Measurements from ENCODE around the gene RRP36. TPM values are rescaled to one million over a fixed set of nuclear protein-coding genes. Genes with fewer than 3 reads are reported as not detected.

The RRP36 gene
- total and polyA plus RNA-seq, 4 donors, result 23.4 to 33.4 (median 26.2) TPM

GRCh38 chr6:43029120-43029519 lies 7.7 kb downstream of the RRP36 start:
- Histone ChIP-seq H3K9ac (ENCODE audit: low read depth in 1 of 2, low read length in 2 of 2) (no peak overlapping the region), H3K4me3 (ENCODE audit: low read depth in 1 of 3, low read length in 3 of 3) (no peak overlapping the region), H3K27me3 (ENCODE audit: control insufficient read depth in 4 of 4, insufficient read depth in 4 of 4, low read length in 3 of 4) (no peaks in the 10 kb centered on the region), H3K4me1 (ENCODE audit: control insufficient read depth in 4 of 4, insufficient read depth in 4 of 4, low read length in 3 of 4) (no peaks in the 10 kb centered on the region), H3K9me3 (ENCODE audit: control insufficient read depth in 4 of 4, low read length in 3 of 4) (no peaks in the 10 kb centered on the region), H3K27ac (ENCODE audit: low read depth in 1 of 2, low read length in 2 of 2) (no peak overlapping the region), H3K36me3 (ENCODE audit: control insufficient read depth in 4 of 4, insufficient read depth in 3 of 4, low read depth in 1 of 4, low read length in 3 of 4) (peaks cover 12 to 63% (median 46%) of the 10 kb centered on the region in 4 donors)
- no peak for TF ChIP-seq RXRA (IDR thresholded peaks at IDR 0.05)
- TF ChIP-seq SP1 (IDR thresholded peaks at IDR 0.05), result no peak
- TF ChIP-seq HNF4G (IDR thresholded peaks at IDR 0.05), result no peak
- TF ChIP-seq GABPA (IDR thresholded peaks at IDR 0.05 in 1 of 2, conservative IDR thresholded peaks at IDR 0.05 in 1 of 2), result no peak
- TF ChIP-seq NR2F2 (IDR thresholded peaks at IDR 0.05), result no peak
- no peak for TF ChIP-seq RAD21 (IDR thresholded peaks at IDR 0.05)
- TF ChIP-seq MAX (IDR thresholded peaks at IDR 0.05), result no peak
- no peak for TF ChIP-seq JUND (IDR thresholded peaks at IDR 0.05)
- TF ChIP-seq ZBTB33 (IDR thresholded peaks at IDR 0.05), result no peak
- TF ChIP-seq HNF4A (conservative IDR thresholded peaks at IDR 0.05), result no peak
- no peak for TF ChIP-seq CTCF (IDR thresholded peaks at IDR 0.05; ENCODE audit: low read depth, low read length, missing input control)
- no peak for TF ChIP-seq ATF3 (IDR thresholded peaks at IDR 0.05)
- TF ChIP-seq REST (IDR thresholded peaks at IDR 0.05), result no peak
- no peak for TF ChIP-seq FOXA2 (IDR thresholded peaks at IDR 0.05)
- no peak for TF ChIP-seq FOXA1 (IDR thresholded peaks at IDR 0.05)
- no peak for TF ChIP-seq YY1 (IDR thresholded peaks at IDR 0.05)
- no peak for TF ChIP-seq EGR1 (IDR thresholded peaks at IDR 0.05; ENCODE audit: low read depth in 2 of 2)
- WGBS, result 94% methylated on average over 9 of the region's 9 CpGs
- no peak for DNase-seq (ENCODE audit: low spot score)

- no peaks in the 10 kb centered on the region for H3K27me3 ChIP-seq (ENCODE audit: control insufficient read depth in 4 of 4, insufficient read depth in 4 of 4, low read length in 3 of 4)
- H3K9me3 ChIP-seq (ENCODE audit: control insufficient read depth in 4 of 4, low read length in 3 of 4), result no peaks in the 10 kb centered on the region
- WGBS, result 92% methylated on average over 4 of the region's 4 CpGs
- H3K4me1 ChIP-seq (ENCODE audit: control insufficient read depth in 4 of 4, insufficient read depth in 4 of 4, low read length in 3 of 4), result peaks cover 2 to 12% (median 8%) of the 10 kb centered on the region in 4 donors
- no peak overlapping the region for H3K27ac ChIP-seq (ENCODE audit: low read depth in 1 of 2, low read length in 2 of 2)
- H3K9ac ChIP-seq (ENCODE audit: low read depth in 1 of 2, low read length in 2 of 2), result no peak overlapping the region
- H3K4me3 ChIP-seq (ENCODE audit: low read depth in 1 of 3, low read length in 3 of 3), result no peak overlapping the region
- DNase-seq (ENCODE audit: low spot score), result no peak
- peaks cover 12 to 51% (median 39%) of the 10 kb centered on the region in 4 donors for H3K36me3 ChIP-seq (ENCODE audit: control insufficient read depth in 4 of 4, insufficient read depth in 3 of 4, low read depth in 1 of 4, low read length in 3 of 4)
- TF ChIP-seq HNF4A (conservative IDR thresholded peaks at IDR 0.05) (no peak), YY1 (IDR thresholded peaks at IDR 0.05) (no peak), CTCF (IDR thresholded peaks at IDR 0.05; ENCODE audit: low read depth, low read length, missing input control) (no peak), FOXA1 (IDR thresholded peaks at IDR 0.05) (no peak), ATF3 (IDR thresholded peaks at IDR 0.05) (no peak), RXRA (IDR thresholded peaks at IDR 0.05) (no peak), TAF1 (conservative IDR thresholded peaks at IDR 0.05) (no peak), SP1 (IDR thresholded peaks at IDR 0.05) (no peak), NR2F2 (IDR thresholded peaks at IDR 0.05) (no peak), HNF4G (IDR thresholded peaks at IDR 0.05) (no peak), GABPA (IDR thresholded peaks at IDR 0.05 in 1 of 2, conservative IDR thresholded peaks at IDR 0.05 in 1 of 2) (no peak), RAD21 (IDR thresholded peaks at IDR 0.05) (no peak)
Observed at GRCh38 chr6:43032326-43032725, 10.9 kb downstream of the RRP36 start.
